H54 (cell line): ENCODE data around the gene ZP2.
"Not testable (repeated sequence)": the region's sequence is repeated elsewhere in the genome, so short reads cannot be mapped to it uniquely, and the experiment has no call there.

Experiments used
- DNase-seq: peaks from one replicate; pipeline ENCODE4 v3.0.0; 2011; ENCODE audit warnings: low spot score, mixed read lengths; ENCODE audit not compliant: insufficient read length
- FAIRE-seq: peaks from 3 replicates; lab custom pipeline; 2011; peaks lifted over from hg19 to GRCh38; lab: Jason Lieb, UNC
- POLR2A ChIP-seq: IDR thresholded peaks from 2 replicates; pipeline ENCODE4 v1.6.1; 2011; ENCODE audit warnings: low read depth, mild to moderate bottlenecking, low read length

Gene ZP2

DNA sequence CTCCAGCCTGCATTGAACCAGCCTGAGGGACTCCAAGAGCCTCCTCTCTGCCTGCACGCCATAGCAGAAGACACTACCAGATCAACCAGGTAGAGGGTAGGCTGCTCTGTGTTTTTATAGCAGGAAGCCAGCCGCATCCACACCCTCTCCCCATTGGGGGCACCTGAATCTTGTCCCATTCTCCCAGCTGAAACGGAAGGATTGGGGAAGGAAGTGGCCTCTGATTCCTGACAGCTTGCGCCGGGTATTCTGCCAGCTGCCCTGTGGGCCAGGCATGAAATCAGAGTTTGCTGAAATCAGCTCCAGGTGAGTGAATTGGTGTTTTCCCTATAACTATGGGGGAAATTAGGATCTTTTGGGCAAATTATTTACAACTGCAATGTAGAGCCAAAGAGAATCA is at the start of gene ZP2:
ZP2 (minus strand) TSS at position 89 of the 400 bp plus-strand sequence; CDS start at position 62, 27 bp downstream.
- no peak for DNase-seq
- no peak for TF ChIP-seq POLR2A
- no peak for FAIRE-seq

DNA sequence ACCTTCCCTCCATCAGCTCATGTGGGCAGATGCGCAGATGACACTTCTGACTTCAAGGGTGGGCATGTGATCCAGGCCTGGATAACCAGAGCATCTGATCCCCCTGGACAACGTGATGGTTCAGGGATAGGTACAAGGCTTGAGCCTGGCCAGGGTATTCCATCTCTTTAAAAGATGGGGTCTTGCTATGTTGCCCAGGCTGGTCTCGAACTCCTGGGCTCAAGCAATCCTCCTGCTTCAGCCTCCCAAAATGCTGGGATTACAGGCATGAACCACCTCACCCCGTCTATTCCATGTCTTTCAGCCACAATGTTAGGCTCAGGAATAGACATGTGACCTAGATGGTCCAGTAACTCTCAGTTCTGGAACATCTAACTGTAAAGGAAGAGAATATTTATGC is 45.9 kb upstream of the ZP2 start:
- no peak for DNase-seq
- TF ChIP-seq POLR2A, result no peak
- no peak for FAIRE-seq

DNA sequence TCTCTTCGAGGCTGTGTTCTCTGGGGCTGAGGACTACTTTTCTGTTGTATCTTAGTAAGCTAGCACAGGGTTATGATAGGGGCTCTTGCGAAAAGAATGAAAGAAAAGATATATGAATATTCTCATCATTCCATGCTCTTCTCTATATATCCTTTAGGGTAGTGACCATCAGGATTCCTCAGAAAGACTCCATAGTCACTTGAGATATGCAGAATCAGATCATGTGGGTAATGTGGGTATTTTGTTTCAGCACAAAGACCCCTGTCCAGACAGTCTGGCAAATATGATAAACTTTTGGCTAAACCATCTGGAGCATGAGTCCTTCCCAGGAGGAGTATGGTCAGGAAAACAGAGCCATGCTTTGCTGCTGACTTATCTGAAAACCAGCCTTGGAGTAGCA is 45.3 kb upstream of the ZP2 start:
- FAIRE-seq, result no peak
- DNase-seq, result no peak
- no peak for TF ChIP-seq POLR2A

DNA sequence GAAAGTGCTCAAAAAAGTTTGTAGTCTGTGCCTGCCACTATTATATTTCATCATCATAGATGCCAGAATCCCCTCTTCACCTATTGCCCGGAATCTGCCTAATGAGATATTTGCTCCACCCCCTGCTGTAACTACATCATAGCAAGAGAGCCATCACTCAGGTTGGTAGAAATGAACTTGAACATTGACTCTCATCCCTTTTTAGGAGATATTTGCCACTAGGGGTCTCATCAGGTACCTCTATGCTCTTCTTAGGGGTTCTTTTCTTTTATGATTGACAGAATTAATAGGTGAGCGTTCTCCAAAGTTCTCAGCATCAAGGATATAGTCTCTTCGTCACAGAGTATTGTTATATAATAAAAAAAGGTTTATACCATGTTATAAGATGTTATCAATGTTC is 42.1 kb upstream of the ZP2 start:
- FAIRE-seq (no peak), DNase-seq (no peak)
- TF ChIP-seq POLR2A, result no peak

DNA sequence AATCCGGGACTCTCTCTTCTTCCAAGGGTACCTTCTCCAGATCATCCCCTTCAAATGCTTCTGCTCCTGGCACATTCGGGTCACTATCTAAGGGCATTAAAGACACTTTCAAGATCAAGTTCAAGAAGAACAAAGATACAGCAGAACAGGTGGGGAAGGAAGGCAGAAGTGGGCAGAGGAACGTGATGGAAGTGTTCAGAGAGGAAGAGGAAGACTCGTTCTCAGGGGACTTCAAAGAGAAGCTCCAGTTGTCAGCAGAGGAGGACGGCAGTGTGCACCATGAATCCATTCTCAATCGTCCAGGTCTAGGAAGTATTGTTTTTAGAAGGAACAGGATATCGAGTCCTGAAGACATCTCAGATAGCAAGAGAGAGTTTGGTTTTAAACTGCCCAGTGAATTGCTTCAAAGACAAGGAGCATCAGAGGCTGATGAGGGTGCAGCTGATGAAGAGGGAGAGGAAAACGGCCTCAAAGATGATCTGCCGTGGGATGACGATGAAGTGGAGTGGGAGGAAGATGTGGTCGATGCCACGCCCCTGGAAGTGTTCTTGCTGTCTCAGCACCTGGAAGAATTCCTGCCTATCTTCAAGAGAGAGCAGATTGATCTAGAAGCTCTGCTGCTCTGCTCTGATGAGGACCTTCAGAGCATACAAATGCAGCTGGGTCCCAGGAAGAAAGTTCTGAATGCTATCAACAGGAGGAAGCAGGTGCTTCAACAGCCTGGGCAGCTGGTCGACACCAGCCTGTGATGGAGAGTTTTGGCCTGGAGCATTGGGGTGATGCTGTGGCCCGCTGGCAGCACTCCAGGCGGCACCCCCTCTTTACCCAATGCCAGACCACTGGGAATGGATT is 38.9 kb upstream of the ZP2 start:
- FAIRE-seq, result no peak
- no peak for TF ChIP-seq POLR2A
- no peak for DNase-seq

DNA sequence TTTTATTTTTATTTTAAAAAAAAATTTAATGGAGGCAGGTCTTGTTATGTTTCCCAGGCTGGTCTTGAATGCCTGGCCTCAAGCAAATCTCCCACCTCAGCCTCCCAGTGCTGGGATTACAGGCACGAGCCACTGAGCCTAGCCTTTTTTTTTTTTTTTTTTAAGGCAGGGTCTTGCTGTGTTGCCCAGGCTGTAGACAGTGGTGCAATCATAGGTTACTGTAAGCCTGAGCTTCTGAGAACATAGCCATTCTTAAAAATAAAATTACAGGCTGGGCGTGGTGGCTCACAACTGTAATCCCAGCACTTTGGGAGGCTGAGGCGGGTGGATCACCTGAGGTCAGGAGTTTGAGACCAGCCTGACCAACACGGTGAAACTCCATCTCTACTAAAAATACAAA is 36.8 kb upstream of the ZP2 start:
- not testable (repeated sequence) for DNase-seq, FAIRE-seq

DNA sequence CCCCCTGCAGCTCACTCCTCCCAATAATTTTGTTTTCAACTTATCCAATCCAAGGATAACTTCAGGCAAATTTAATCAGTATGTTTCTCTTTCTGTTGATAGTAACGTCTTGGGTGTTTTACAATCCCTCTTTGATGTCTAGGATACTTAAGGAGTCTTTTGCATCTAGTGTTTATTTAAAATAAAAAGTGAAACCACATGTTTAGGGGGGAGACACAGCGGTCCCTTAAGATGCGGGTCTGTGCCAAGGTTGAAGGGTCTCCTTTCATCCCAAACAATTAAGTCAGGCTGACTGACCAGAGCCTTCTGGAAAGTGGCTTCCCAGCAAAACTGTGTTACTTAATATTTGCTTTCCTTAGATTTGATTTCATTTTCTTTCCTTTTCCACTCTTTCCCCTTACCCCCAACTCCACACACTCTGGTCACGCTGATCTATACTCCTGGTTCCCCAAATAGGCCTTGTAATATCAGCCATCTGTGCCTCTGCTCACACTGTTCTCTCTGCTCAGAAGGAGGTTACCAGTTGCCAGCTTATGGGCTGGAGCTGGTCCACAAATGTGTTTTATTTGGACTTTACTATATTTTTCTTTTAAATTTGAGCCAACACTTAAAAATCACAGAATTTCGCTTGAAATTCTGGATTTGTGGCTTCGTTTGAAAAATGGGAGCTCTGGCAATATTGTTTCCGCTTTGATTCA is 33.3 kb upstream of the ZP2 start:
- TF ChIP-seq POLR2A, result no peak
- FAIRE-seq, result no peak
- DNase-seq, result no peak

DNA sequence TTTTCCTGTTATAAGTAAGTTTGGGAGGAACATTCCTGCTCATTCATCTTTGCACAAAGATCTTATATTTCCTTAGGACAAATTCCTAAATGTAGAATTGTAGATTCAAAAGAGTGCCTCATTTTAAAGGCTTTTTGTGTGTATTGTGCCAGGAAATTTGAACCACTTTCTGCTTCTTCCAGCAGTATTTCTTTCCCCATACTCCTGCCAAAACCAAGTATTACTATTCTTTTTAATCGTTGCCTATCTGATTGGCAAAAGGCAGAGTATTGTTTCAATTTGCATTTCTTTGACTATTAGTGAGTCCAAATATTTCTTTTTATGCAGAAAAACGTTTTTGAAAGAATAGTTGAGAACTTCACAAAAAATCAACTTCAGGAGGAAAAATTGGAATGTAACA is 31.4 kb upstream of the ZP2 start:
- DNase-seq, result no peak
- FAIRE-seq, result no peak
- no peak for TF ChIP-seq POLR2A

DNA sequence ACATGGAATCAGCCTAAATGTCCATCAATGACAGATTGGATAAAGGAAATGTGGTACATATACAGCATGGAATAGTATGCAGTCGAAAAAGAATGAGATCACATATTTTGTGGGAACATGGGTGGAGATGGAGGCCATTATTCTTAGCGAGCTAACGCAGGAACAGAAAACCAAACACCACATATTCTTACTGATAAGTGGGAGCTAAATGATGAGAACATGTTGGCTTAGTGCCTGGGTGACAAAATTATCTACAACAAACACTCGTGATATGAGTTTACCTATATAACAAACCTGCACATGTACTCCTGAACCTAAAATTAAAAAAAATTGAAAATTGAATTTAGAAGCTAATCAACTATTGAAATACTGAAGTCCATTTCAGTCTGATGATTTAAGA is 28.3 kb upstream of the ZP2 start:
- DNase-seq, result no peak
- TF ChIP-seq POLR2A, result no peak
- no peak for FAIRE-seq

DNA sequence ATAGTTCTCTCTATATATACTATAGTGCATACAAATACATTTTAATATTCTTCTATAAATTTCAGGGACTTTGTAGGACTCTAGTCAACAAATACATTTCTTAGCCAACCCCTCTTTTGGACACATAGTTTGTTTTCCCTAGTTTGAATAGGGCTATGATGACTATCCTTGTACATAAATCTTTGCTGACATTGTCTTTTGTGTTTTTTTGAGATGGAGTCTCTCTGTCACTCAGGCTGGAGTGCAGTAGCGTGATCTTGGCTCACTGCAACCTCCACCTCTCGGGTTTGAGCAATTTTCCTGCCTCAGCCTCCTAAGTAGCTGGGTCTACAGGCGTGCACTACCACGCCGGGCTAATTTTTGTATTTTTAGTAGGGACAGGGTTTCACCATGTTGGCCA is 25.5 kb upstream of the ZP2 start:
- DNase-seq (no peak), FAIRE-seq (no peak)
- TF ChIP-seq POLR2A, result no peak

DNA sequence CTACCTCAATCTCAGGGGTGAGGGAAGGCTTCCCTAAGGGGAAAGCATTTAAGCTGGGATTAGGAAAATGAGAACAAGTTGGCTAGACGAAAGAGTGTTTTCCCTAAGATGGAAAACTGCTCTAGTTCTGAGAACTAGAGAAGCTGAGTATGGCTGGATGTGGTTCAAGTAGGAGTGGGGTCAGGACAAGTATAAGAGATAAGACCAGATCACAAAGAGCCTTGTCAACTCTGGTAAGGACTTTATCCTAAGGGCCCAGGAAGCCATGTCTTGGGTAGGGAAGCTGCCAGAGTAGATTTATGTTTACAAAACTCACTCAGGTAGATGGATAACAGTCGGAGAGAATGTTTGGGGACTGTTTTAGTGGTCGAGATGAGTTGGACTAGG is 23.8 kb upstream of the ZP2 start:
- no peak for TF ChIP-seq POLR2A
- FAIRE-seq (no peak), DNase-seq (no peak)

DNA sequence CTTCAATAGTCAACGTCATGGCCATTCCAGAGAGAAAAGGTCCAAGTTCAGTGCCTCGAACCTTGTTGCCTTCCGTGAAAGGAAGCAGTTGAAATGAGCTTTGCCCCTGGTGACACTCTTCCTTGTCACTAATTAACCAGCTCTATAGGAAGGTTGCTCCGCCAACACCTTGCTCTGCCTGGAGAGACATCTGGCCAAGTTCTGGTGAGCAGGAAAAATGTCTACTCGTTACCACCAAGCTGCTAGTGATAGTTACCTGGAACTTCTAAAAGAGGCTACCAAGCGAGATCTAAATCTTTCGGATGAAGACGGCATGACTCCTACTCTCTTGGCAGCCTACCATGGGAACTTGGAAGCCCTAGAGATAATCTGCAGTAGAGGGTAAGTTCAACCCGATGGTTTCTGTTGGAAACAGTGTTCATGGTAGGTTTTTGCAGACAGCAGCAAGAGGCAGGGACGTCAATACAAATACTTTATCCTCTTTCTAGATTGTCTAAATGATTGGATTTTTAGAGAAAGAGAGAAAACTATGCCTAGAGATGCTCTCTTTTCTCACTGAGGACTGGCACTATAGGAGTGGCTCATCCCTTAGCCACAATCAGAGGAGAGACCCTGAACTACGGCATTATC is 22.3 kb upstream of the ZP2 start, which contains the start of gene ANKS4B:
ANKS4B (plus strand) TSS at position 179 of the 630 bp plus-strand sequence; CDS start at position 218, 39 bp downstream.
- FAIRE-seq (no peak), DNase-seq (no peak)
- no peak for TF ChIP-seq POLR2A

DNA sequence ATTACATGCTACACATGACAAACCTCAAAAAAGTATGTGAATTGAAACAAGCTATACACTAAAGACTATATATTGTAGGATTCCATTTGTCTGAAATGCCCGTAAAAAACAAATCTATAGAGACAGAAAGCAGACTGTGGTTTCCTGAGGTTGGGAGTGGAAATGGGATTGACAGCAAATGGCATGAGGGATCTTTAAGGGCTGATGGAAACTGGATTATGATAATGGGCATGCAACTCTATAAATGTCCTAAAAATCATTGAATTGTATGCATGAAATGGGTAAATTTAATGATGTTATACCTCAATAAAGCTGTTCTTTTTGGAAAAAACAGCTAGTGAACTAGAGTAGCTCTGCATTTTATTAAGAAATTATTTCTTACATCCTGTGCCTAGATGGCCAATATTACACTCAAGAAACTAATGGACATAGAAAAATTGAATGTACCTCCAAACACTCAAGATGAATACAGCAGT is 21.7 kb upstream of the ZP2 start:
- FAIRE-seq (no peak), DNase-seq (no peak)
- no peak for TF ChIP-seq POLR2A

DNA sequence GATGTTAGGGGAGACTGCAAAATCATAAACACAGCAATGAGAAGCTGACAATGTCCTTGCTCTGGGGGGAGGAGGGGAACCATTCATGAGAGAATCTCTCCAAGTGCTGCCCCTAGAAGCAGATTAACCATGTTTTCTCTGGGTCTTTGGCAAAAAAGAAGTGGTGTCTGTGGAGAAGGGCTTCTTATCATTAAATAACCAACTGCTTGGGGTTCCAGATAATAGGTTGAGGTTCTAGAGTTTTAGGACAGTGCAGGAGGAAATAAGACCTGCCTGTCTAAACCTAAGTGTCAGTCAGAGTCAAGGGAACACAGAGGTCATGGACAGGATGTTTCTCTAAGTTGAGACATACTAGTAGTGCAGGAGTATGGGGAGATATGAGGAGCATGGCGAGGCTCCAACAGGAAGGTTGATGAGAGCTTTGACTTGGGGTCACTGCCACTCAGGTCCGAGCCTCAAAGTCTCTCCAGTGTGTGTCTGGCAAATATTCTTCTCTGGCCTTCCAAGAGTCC is 17.0 kb upstream of the ZP2 start:
- FAIRE-seq (no peak), DNase-seq (no peak)
- TF ChIP-seq POLR2A, result no peak

DNA sequence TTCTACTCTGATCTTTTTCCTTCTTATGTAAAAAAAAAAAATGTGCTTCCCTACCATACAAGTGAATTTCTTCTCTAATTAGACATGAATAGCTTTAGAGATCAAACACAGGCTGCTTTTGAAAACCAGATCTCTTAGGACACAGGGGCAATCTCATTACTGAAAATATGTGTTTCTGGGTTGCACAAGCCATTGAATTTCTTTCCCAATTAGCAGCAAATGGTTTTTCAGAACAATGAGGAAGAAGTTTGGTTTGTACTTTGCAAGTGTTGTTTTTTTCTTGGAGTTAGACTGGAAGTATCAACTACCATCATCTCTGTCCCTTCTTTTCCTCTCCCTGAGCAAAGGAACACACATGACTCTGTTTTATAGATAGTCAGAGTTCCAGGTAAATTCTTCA is 16.5 kb upstream of the ZP2 start:
- DNase-seq, result no peak
- no peak for TF ChIP-seq POLR2A
- no peak for FAIRE-seq
